ENCODE results near the gene TRPM3.

Gene TRPM3

GRCh38 chr9:70941191-70941590 lies 180.2 kb downstream of the TRPM3 start:
- DNase-seq = no peak

- no peak for DNase-seq
These were observed 180.8 kb downstream of the TRPM3 start for GRCh38 chr9:70940605-70941004.

- DNase-seq = no peak
These were observed 184.9 kb downstream of the TRPM3 start for GRCh38 chr9:70936536-70936935.

GRCh38 chr9:70935856-70936255 lies 185.6 kb downstream of the TRPM3 start:
- no peak for DNase-seq

- no peak for DNase-seq
These were observed 186.8 kb downstream of the TRPM3 start for GRCh38 chr9:70934642-70935041.

- no peak for DNase-seq
These were observed 188.1 kb downstream of the TRPM3 start for GRCh38 chr9:70933321-70933720.

- DNase-seq = no peak
These were observed 189.3 kb downstream of the TRPM3 start for GRCh38 chr9:70932097-70932496.

GRCh38 chr9:70927530-70927929 lies 193.9 kb downstream of the TRPM3 start:
- no peak for DNase-seq

- peak; percentile 65 to 69 for DNase-seq
These were observed 196.4 kb downstream of the TRPM3 start for GRCh38 chr9:70924895-70925547.

GRCh38 chr9:70924380-70924779 lies 197.0 kb downstream of the TRPM3 start:
- DNase-seq = no peak

GRCh38 chr9:70923961-70924360 lies 197.5 kb downstream of the TRPM3 start:
- DNase-seq = no peak

- no peak for DNase-seq
These were observed 200.3 kb downstream of the TRPM3 start for GRCh38 chr9:70921136-70921535.

GRCh38 chr9:70917277-70917676 lies 204.1 kb downstream of the TRPM3 start:
- no peak for DNase-seq

GRCh38 chr9:70911791-70912190 lies 209.6 kb downstream of the TRPM3 start:
- no peak for DNase-seq

GRCh38 chr9:70910598-70910997 lies 210.8 kb downstream of the TRPM3 start:
- DNase-seq = no peak

- DNase-seq = no peak
These were observed 218.7 kb downstream of the TRPM3 start for GRCh38 chr9:70902692-70903131.

- no peak for DNase-seq
These were observed 219.2 kb downstream of the TRPM3 start for GRCh38 chr9:70902171-70902570.

- DNase-seq = no peak
These were observed 219.7 kb downstream of the TRPM3 start for GRCh38 chr9:70901746-70902145.

GRCh38 chr9:70901013-70901412 lies 220.4 kb downstream of the TRPM3 start:
- no peak for DNase-seq

- DNase-seq = no peak
These were observed 227.8 kb downstream of the TRPM3 start for GRCh38 chr9:70893580-70894122.

- DNase-seq = no peak
These were observed 232.9 kb downstream of the TRPM3 start for GRCh38 chr9:70888471-70888870.

GRCh38 chr9:70887826-70888225 lies 233.6 kb downstream of the TRPM3 start:
- DNase-seq = no peak

- no peak for DNase-seq
These were observed 237.2 kb downstream of the TRPM3 start for GRCh38 chr9:70883963-70884793.

GRCh38 chr9:70883056-70883455 lies 238.4 kb downstream of the TRPM3 start:
- no peak for DNase-seq

All from NCI-H2081 (cell line).